H1 (cell line): ENCODE data around the gene PSMB5. TPM values are rescaled to one million over a fixed set of nuclear protein-coding genes. Genes with fewer than 3 reads are reported as not detected.

Experiments used
- CTCF ChIA-PET: fragments of 300-600 bp; sonication (Branson Sonifier 250); formaldehyde crosslinking; loops from one replicate; lab custom pipeline; 2021; ENCODE audit not compliant: partially characterized antibody; lab: Charles Lee
- POLR2A ChIA-PET: fragments of 300-600 bp; sonication (Branson Sonifier 250); formaldehyde crosslinking; loops from one replicate; lab custom pipeline; 2021; ENCODE audit warnings: inconsistent platforms; ENCODE audit not compliant: partially characterized antibody; lab: Charles Lee
- DNase-seq, 2 experiments: peaks; one replicate each; pipeline versions ENCODE4 v3.0.0 to v3.0.0-alpha.2; 2010 to 2022; ENCODE audit warnings: low spot score in 2 of 2, low read depth in 1 of 2, mixed read lengths in 1 of 2
- FAIRE-seq: peaks from 2 replicates; lab custom pipeline; 2011; peaks lifted over from hg19 to GRCh38; lab: Jason Lieb, UNC
- H2AFZ ChIP-seq: 2 replicates; pipeline ENCODE4 v1.8.1; 2012; ENCODE audit warnings: low read length, inconsistent platforms
- H2AK5ac ChIP-seq: 2 replicates; pipeline ENCODE4 v1.6.1; 2013; ENCODE audit warnings: low read depth, low read length
- H2BK120ac ChIP-seq: replicated peaks from 2 replicates; pipeline ENCODE3; 2013; ENCODE audit warnings: low read depth, low read length, inconsistent platforms
- H2BK12ac ChIP-seq: 2 replicates; pipeline ENCODE4 v1.6.1; 2013; ENCODE audit warnings: low read depth, low read length
- H2BK15ac ChIP-seq: 2 replicates; pipeline ENCODE4 v1.6.1; 2013; ENCODE audit warnings: low read length
- H2BK20ac ChIP-seq: 2 replicates; pipeline ENCODE4 v1.6.1; 2013; ENCODE audit warnings: low read length
- H2BK5ac ChIP-seq: 2 replicates; pipeline ENCODE4 v1.6.1; 2013; ENCODE audit warnings: low read depth, low read length
- H3K14ac ChIP-seq: 2 replicates; pipeline ENCODE4 v1.6.1; 2013; ENCODE audit warnings: inconsistent platforms; ENCODE audit not compliant: insufficient read length
- H3K18ac ChIP-seq: 2 replicates; pipeline ENCODE4 v1.6.1; 2013; ENCODE audit warnings: low read length; ENCODE audit errors: extremely low read depth
- H3K23ac ChIP-seq: 2 replicates; pipeline ENCODE4 v1.6.1; 2013; ENCODE audit warnings: inconsistent platforms; ENCODE audit not compliant: insufficient read length
- H3K23me2 ChIP-seq: 2 replicates; pipeline ENCODE4 v1.6.1; 2013; ENCODE audit warnings: low read depth, low read length
- H3K27ac ChIP-seq: 2 replicates; pipeline ENCODE4 v1.6.1; 2011; ENCODE audit warnings: low read depth, low read length, inconsistent platforms
- H3K27me3 ChIP-seq, 4 experiments: replicated peaks in 1 of 4; 1 replicate in 1 of 4; 2 replicates in 3 of 4; pipeline versions ENCODE4 v1.6.1 to v1.8.1; 2011 to 2013; ENCODE audit warnings: low read length in 3 of 4, mild to moderate bottlenecking in 3 of 4, inconsistent platforms in 2 of 4, mixed read lengths in 2 of 4, moderate library complexity in 1 of 4; ENCODE audit not compliant: control insufficient read depth in 3 of 4, insufficient read depth in 3 of 4; ENCODE audit errors: extremely low read depth in 1 of 4
- H3K36me3 ChIP-seq, 4 experiments: 2 replicates each; pipeline versions ENCODE4 v1.6.1 to v1.8.1; 2011 to 2013; ENCODE audit warnings: mild to moderate bottlenecking in 4 of 4, low read length in 3 of 4, moderate library complexity in 2 of 4, control low read depth in 1 of 4, inconsistent platforms in 1 of 4; ENCODE audit not compliant: insufficient read depth in 4 of 4, control insufficient read depth in 2 of 4
- H3K4ac ChIP-seq: replicated peaks from 2 replicates; pipeline ENCODE3; 2013; ENCODE audit warnings: low read length, low read depth, mixed read lengths, inconsistent platforms; ENCODE audit not compliant: insufficient read length
- H3K4me1 ChIP-seq, 4 experiments: replicated peaks in 1 of 4; 1 replicate in 1 of 4; 2 replicates in 3 of 4; pipeline versions ENCODE4 v1.6.1 to v1.8.1; 2011 to 2013; ENCODE audit warnings: low read length in 3 of 4, inconsistent platforms in 2 of 4, mixed read lengths in 1 of 4; ENCODE audit not compliant: insufficient read depth in 4 of 4, control insufficient read depth in 3 of 4
- H3K4me2 ChIP-seq, 2 experiments: 2 replicates each; pipeline versions ENCODE4 v1.6.1 to v1.8.1; 2011 to 2013; ENCODE audit warnings: low read depth in 2 of 2, low read length in 2 of 2, control low read depth in 1 of 2, inconsistent platforms in 1 of 2, mild to moderate bottlenecking in 1 of 2; ENCODE audit not compliant: insufficient read depth in 1 of 2
- H3K4me3 ChIP-seq, 4 experiments: fragments of 200-600, 300-600 bp in 1 of 4; sonication (generic), shearing (Covaris generic), sonication (Bioruptor Twin) in 1 of 4; 2 replicates each; pipeline versions ENCODE4 v1.5.1 to v1.8.1; 2011 to 2016; ENCODE audit warnings: low read length in 4 of 4, low read depth in 3 of 4, control low read depth in 2 of 4, inconsistent platforms in 2 of 4, mild to moderate bottlenecking in 2 of 4, mixed read lengths in 1 of 4, moderate library complexity in 1 of 4; ENCODE audit not compliant: insufficient read depth in 2 of 4; ENCODE audit errors: extremely low read depth in 1 of 4
- H3K56ac ChIP-seq: replicated peaks from 2 replicates; pipeline ENCODE3; 2013; ENCODE audit warnings: low read depth, mild to moderate bottlenecking, mixed read lengths, low read length, inconsistent platforms; ENCODE audit not compliant: insufficient read length
- H3K79me1 ChIP-seq: 2 replicates; pipeline ENCODE4 v1.6.1; 2013; ENCODE audit warnings: low read depth, low read length, control low read depth
- H3K79me2 ChIP-seq, 2 experiments: 2 replicates each; pipeline versions ENCODE4 v1.6.1 to v1.8.1; 2012 to 2013; ENCODE audit warnings: low read length in 2 of 2, mild to moderate bottlenecking in 2 of 2, inconsistent platforms in 1 of 2; ENCODE audit not compliant: insufficient read depth in 2 of 2, control insufficient read depth in 1 of 2
- H3K9ac ChIP-seq, 4 experiments: replicated peaks in 1 of 4; 1 replicate in 1 of 4; 2 replicates in 3 of 4; pipeline versions ENCODE4 v1.6.1 to v1.8.1; 2011 to 2013; ENCODE audit warnings: low read depth in 3 of 4, low read length in 3 of 4, control low read depth in 2 of 4, mild to moderate bottlenecking in 2 of 4, moderate library complexity in 2 of 4, inconsistent platforms in 1 of 4; ENCODE audit errors: extremely low read depth in 1 of 4
- H3K9me3 ChIP-seq, 2 experiments: 2 replicates each; pipeline versions ENCODE4 v1.6.1 to v1.8.1; 2012 to 2013; ENCODE audit warnings: mild to moderate bottlenecking in 2 of 2, moderate library complexity in 2 of 2, control low read depth in 1 of 2, inconsistent platforms in 1 of 2, low read depth in 1 of 2, low read length in 1 of 2, mixed read lengths in 1 of 2; ENCODE audit not compliant: insufficient read depth in 2 of 2
- H4K20me1 ChIP-seq, 2 experiments: replicated peaks in 1 of 2; 2 replicates each; pipeline versions ENCODE3 to v1.8.1; 2011 to 2013; ENCODE audit warnings: inconsistent platforms in 2 of 2, low read length in 2 of 2, mild to moderate bottlenecking in 1 of 2; ENCODE audit not compliant: insufficient read depth in 2 of 2, control insufficient read depth in 1 of 2
- H4K5ac ChIP-seq: 2 replicates; pipeline ENCODE4 v1.6.1; 2013; ENCODE audit warnings: low read length, low read depth, mixed read lengths, inconsistent platforms; ENCODE audit not compliant: insufficient read length
- H4K8ac ChIP-seq: 2 replicates; pipeline ENCODE4 v1.8.0; 2013; ENCODE audit warnings: mild to moderate bottlenecking, moderate library complexity, low read length, inconsistent platforms; ENCODE audit not compliant: insufficient read depth; ENCODE audit errors: extremely low read depth
- H4K91ac ChIP-seq: replicated peaks from 2 replicates; pipeline ENCODE3; 2013; ENCODE audit warnings: low read length, mixed read lengths, inconsistent platforms; ENCODE audit not compliant: insufficient read length
- BACH1 ChIP-seq: IDR thresholded peaks from 2 replicates; pipeline ENCODE4 v1.6.1; 2012; ENCODE audit warnings: low read length, improper control_type of control experiment
- BRCA1 ChIP-seq: IDR thresholded peaks from 2 replicates; pipeline ENCODE4 v1.6.1; 2012; ENCODE audit warnings: low read depth, low read length, improper control_type of control experiment
- CBX5 ChIP-seq: fragments of 300-800, 300-1000 bp; sonication (generic); IDR thresholded peaks from 2 replicates; pipeline ENCODE4 v1.7.1; 2016; ENCODE audit warnings: antibody characterized with exemption, low read length, low read depth
- CHD2 ChIP-seq: IDR thresholded peaks from 2 replicates; pipeline ENCODE4 v1.6.1; 2012; ENCODE audit warnings: low read length, improper control_type of control experiment
- E2F6 ChIP-seq: IDR thresholded peaks from 2 replicates; pipeline ENCODE4 v1.6.1; 2012; ENCODE audit warnings: inconsistent platforms
- HDAC2 ChIP-seq, 2 experiments: fragments of 300-600 bp in 1 of 2; sonication (generic) in 1 of 2; IDR thresholded peaks; 2 replicates each; pipeline ENCODE4 v1.6.1; 2011 to 2012; ENCODE audit warnings: low read depth in 2 of 2, low read length in 2 of 2, mild to moderate bottlenecking in 2 of 2, moderate library complexity in 2 of 2, borderline replicate concordance in 1 of 2, inconsistent platforms in 1 of 2
- KDM5A ChIP-seq: fragments of 200-600 bp; IDR thresholded peaks from 2 replicates; pipeline ENCODE4 v1.7.1; 2012; ENCODE audit warnings: mild to moderate bottlenecking, low read length, inconsistent platforms, mixed read lengths
- PHF8 ChIP-seq: fragments of 200-600 bp; sonication (generic); conservative IDR thresholded peaks from 2 replicates; pipeline ENCODE4 v1.7.1; 2012; ENCODE audit warnings: low read depth, mild to moderate bottlenecking, inconsistent platforms, low read length, moderate library complexity
- POLR2A ChIP-seq, 2 experiments: IDR thresholded peaks; 1 replicate in 1 of 2; 2 replicates in 1 of 2; pipeline ENCODE4 v1.6.1; 2011; ENCODE audit warnings: low read depth in 2 of 2, low read length in 2 of 2, mild to moderate bottlenecking in 2 of 2; ENCODE audit errors: control extremely low read depth in 1 of 2
- POLR2AphosphoS5 ChIP-seq: IDR thresholded peaks from 2 replicates; pipeline ENCODE4 v1.6.1; 2011; ENCODE audit warnings: low read depth, low read length
- RXRA ChIP-seq: IDR thresholded peaks from 2 replicates; pipeline ENCODE4 v1.6.1; 2011; ENCODE audit warnings: low read depth, mild to moderate bottlenecking, low read length, moderate library complexity; ENCODE audit not compliant: insufficient read depth
- SP4 ChIP-seq: IDR thresholded peaks from 2 replicates; pipeline ENCODE4 v1.6.1; 2012; ENCODE audit warnings: low read length, inconsistent platforms
- TAF1 ChIP-seq: IDR thresholded peaks from 2 replicates; pipeline ENCODE4 v1.6.1; 2011; ENCODE audit warnings: mild to moderate bottlenecking, low read depth, low read length
- ZNF274 ChIP-seq: IDR thresholded peaks from 2 replicates; pipeline ENCODE4 v1.7.0; 2012; ENCODE audit warnings: low read length, borderline replicate concordance; ENCODE audit errors: extremely low read depth
- WGBS, 2 experiments: shearing (Covaris generic) in 1 of 2; methylation state at CpG; one replicate each; pipeline versions ENCODE4 v1.1.6 to v1.1.7; 2013 to 2015; ENCODE audit warnings: low lambda C conversion rate in 2 of 2, mixed read lengths in 2 of 2, inconsistent platforms in 1 of 2, low coverage in 1 of 2, missing lambda C conversion rate in 1 of 2; ENCODE audit not compliant: insufficient replicate concordance in 2 of 2, insufficient coverage in 1 of 2, insufficient read length in 1 of 2; ENCODE audit errors: extremely low coverage in 1 of 2, missing lambda C conversion rate in 1 of 2; 5-methylcytosine and 5-hydroxymethylcytosine counted together
- polyA plus RNA-seq, 7 experiments: library from polyadenylated mRNA; depleted of rRNA in 3 of 7; stranded (reverse) in 5 of 7; unstranded in 2 of 7; fragments of >200 nt in 5 of 7; fragments of 200-250 nt in 2 of 7; gene quantifications; 1 replicate in 5 of 7; 2 replicates in 1 of 7; 4 replicates in 1 of 7; pipeline versions ENCODE4 v1.2.1 to v1.2.3, GENCODE V29; 2011 to 2013; ENCODE audit warnings: missing spikeins in 2 of 7, mixed read lengths in 2 of 7
- total RNA-seq: library from RNA; stranded (reverse); fragmentation: NEBNext Ultra II Directional; extraction: Animal tissue kit (Norgen Biotek cat#: 25700); gene quantifications from 2 replicates; pipeline ENCODE4 v1.2.1, GENCODE V29; 2021

Gene PSMB5
- total and polyA plus RNA-seq, 2 of the 8 experiments (the other 6 are each of a cell fraction or from before 2014, with no cell fraction given), result 254 to 510 TPM

- TF ChIP-seq ZNF274, result no peak
- no peak for TF ChIP-seq HDAC2 (IDR thresholded peaks at IDR 0.05; ENCODE audit: borderline replicate concordance in 1 of 2, low read depth in 2 of 2, low read length in 2 of 2)
- TF ChIP-seq POLR2A (IDR thresholded peaks at IDR 0.05; ENCODE audit: control extremely low read depth in 1 of 2, low read depth in 2 of 2, low read length in 2 of 2), result no peak
- no peak for TF ChIP-seq CBX5
- no peak for TF ChIP-seq SP4
- TF ChIP-seq RXRA, result no peak
- TF ChIP-seq BACH1, result no peak
- TF ChIP-seq TAF1, result no peak
- no peak for TF ChIP-seq POLR2AphosphoS5
- no peak for TF ChIP-seq BRCA1
- TF ChIP-seq CHD2, result no peak
- no peak for TF ChIP-seq PHF8
- no peak for TF ChIP-seq KDM5A
- TF ChIP-seq E2F6, result no peak
- Histone ChIP-seq H2BK12ac (no peak overlapping the region), H3K4me1 (peaks cover 0 to 3% (median under 1%) of the 10 kb centered on the region in 4 experiments; a peak in 1 of 7 replicates), H3K4ac (no peak overlapping the region), H2BK15ac (no peak overlapping the region), H3K23ac (no peak overlapping the region), H2BK20ac (no peak overlapping the region), H3K23me2 (no peaks in the 10 kb centered on the region; the same call in 1 of the 2 replicates), H4K20me1 (peaks cover 0 to 3% of the 10 kb centered on the region in 2 experiments), H3K27me3 (no peaks in the 10 kb centered on the region), H3K14ac (no peak overlapping the region), H3K56ac (no peak overlapping the region), H3K79me2 (no peaks in the 10 kb centered on the region), H3K79me1 (no peaks in the 10 kb centered on the region), H3K4me3 (no peak overlapping the region), H3K9ac (no peak overlapping the region), H3K27ac (no peak overlapping the region), H4K5ac (no peak overlapping the region), H3K4me2 (no peak overlapping the region), H3K9me3 (no peaks in the 10 kb centered on the region), H3K36me3 (peaks cover 3 to 15% (median 9%) of the 10 kb centered on the region in 4 experiments; a peak in 6 of 8 replicates), H2AFZ (no peak overlapping the region), H2AK5ac (no peak overlapping the region), H2BK120ac (no peak overlapping the region), H4K8ac (no peak overlapping the region), H3K18ac (no peak overlapping the region), H4K91ac (no peak overlapping the region), H2BK5ac (no peak overlapping the region)
- 75 to 100% methylated on average over 1 to 7 of the region's 7 CpGs for WGBS, 2 experiments
- ChIA-PET POLR2A (interaction anchor here (0.7 to 11.2 kb wide), 7 partner anchors 9 to 27 kb away, joined by 3 to 99 read pairs (median 5); partner anchors contain the start of gene PSMB5), CTCF (interaction anchor here (1.0 to 11.9 kb wide), 9 partner anchors 9 to 47 kb away, joined by 3 to 103 read pairs (median 5); partner anchors contain the start of genes AJUBA, CDH24 and PSMB11)
- DNase-seq, result no peak
- no peak for FAIRE-seq
Measured at GRCh38 chr14:23021889-23022442, 12.7 kb downstream of the PSMB5 start.
